GM12873 (cell line): Measurements from ENCODE around the gene ITFG2.

ENCODE experiments used
- TF ChIP-seq, protein P1 (sequence below): IDR thresholded peaks from 2 replicates; pipeline ENCODE4 v1.5.1; 2012; ENCODE audit warnings: low read depth, mild to moderate bottlenecking, moderate library complexity, low read length, control low read depth; ENCODE audit not compliant: insufficient read depth; ENCODE audit errors: missing control alignments

Gene ITFG2

GRCh38 chr12:2773199-2773875 lies 39.1 kb upstream of the ITFG2 start:
- TF ChIP-seq, protein P1, sequence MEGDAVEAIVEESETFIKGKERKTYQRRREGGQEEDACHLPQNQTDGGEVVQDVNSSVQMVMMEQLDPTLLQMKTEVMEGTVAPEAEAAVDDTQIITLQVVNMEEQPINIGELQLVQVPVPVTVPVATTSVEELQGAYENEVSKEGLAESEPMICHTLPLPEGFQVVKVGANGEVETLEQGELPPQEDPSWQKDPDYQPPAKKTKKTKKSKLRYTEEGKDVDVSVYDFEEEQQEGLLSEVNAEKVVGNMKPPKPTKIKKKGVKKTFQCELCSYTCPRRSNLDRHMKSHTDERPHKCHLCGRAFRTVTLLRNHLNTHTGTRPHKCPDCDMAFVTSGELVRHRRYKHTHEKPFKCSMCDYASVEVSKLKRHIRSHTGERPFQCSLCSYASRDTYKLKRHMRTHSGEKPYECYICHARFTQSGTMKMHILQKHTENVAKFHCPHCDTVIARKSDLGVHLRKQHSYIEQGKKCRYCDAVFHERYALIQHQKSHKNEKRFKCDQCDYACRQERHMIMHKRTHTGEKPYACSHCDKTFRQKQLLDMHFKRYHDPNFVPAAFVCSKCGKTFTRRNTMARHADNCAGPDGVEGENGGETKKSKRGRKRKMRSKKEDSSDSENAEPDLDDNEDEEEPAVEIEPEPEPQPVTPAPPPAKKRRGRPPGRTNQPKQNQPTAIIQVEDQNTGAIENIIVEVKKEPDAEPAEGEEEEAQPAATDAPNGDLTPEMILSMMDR = no peak

DNA sequence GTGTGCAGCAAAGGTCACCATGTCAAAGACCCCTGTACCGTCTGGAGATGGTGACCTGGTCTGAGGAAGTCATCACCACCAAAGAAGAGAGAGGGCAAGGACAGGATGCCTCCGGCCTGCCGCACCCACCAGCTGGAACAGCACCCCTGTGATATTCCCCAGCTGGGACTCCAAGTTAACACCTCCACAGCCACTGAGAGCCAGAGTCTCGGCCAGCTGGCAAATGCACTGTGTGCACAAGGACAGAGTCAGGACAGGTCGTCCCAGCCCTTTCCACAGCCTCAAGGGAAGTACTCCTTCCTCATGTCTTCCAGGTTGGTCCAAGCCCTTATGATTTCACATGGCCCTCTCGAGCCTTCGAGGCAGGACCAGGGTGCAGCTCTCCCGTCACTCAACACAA lies 37.0 kb upstream of the ITFG2 start:
- TF ChIP-seq, protein P1 = no peak

DNA sequence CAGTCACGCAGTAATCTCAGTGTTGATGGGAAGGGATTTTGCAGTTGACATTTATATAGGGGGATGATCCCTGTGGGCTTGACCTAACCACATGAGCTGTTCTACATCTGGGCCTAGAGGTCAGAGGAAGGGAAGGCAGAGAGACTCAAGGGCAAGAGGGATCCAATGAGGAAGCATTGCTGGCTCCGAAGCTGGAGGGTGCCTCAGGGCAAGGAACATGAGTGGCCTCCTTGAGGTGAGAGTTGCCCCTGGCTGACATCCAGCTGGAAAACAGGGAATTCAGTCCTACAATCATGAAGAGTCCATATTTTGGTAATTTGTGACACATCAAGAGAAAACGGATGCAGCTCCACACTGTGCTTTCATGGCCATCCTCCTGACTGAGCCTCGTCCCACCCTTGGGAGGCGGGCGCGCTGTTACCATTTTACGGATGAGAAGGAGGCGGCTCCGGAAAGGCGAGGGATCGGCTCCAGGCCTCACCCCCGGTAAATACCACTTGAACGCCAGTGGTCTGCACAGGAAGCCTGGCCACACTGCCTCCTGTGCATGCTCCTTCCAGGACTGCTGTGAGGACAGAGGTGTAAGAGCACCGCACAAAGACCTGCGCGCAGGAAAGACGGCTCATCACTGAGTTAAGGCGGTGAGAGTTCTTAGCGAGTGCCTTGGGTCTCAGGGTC lies 36.2 kb upstream of the ITFG2 start:
- TF ChIP-seq, protein P1 = no peak

DNA sequence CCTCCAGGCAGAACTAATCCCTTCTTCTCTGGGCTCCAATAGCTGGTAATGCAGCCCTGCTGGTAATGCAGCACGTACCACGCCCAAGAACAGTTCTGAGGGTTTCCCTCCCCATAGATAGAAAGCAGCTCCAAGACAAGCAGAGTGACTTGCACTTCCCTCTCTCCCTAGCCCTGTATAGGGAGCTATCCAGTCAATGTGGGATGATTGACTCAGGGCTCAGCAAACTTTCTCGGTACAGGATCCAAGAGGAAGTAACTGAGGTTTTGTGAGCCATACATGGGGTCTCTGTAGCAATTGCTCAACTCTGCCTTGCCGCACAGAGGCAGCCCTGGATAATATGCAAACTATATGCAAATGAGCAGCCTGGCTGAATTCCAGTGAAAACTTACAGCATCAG lies 33.2 kb upstream of the ITFG2 start:
- TF ChIP-seq, protein P1 = no peak

DNA sequence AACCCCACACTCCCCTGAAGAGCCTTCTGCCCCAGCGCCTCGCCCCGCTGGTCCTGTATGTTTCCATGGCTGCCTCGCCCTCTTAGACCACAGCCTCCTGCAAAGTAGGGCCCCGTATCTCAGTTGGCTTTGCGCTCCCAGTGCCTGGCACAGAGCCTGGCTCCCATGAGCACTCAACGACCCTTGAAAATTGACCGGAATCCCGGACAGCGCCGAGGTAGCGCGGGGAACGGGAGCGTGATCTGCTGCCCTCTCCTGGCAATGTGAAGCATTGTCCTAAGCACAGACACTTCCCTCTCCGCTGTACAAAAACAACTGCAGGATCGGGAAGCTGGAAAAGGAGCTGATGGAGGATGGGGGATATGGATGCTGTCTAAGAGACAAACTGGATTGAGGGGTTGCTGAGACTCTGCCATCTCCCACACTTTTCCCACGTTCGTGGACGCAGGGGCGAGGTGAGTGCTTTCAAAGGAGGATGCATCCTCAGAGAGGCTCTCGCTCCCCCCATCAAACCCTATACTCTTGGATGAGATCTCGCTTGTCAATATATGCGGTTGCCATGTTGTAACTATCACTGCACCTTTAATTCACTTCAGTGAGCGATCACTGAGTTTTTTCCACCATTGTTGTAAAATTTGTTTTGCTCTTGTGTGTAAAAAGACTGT lies 28.4 kb upstream of the ITFG2 start:
- TF ChIP-seq, protein P1 = peak; percentile 97

- TF ChIP-seq, protein P1 = no peak
Observed at GRCh38 chr12:2785017-2785416, 27.5 kb upstream of the ITFG2 start.

GRCh38 chr12:2791089-2791488 lies 21.4 kb upstream of the ITFG2 start:
- TF ChIP-seq, protein P1 = no peak
